ENCODE results near the gene ANKS6.

ANKS6 gene

GRCh38 chr9:98706651-98707165, 89.6 kb downstream of the ANKS6 start:
- H3F3A ChIP-seq (ENCODE audit: low read depth): no peaks in the 10 kb centered on the region
- H2AFZ ChIP-seq (ENCODE audit: low read length): no peak overlapping the region
- H3K4me1 ChIP-seq (ENCODE audit: insufficient read depth, low read length, poor library complexity, severe bottlenecking): no peaks in the 10 kb centered on the region
- H3K9ac ChIP-seq (ENCODE audit: low read depth, low read length, poor library complexity, severe bottlenecking): no peak overlapping the region
- H3K79me2 ChIP-seq (ENCODE audit: insufficient read depth, low read length): no peaks in the 10 kb centered on the region
- H3K4me3 ChIP-seq (ENCODE audit: low read length, poor library complexity, severe bottlenecking): no peak overlapping the region
- H3K4me2 ChIP-seq (ENCODE audit: low read depth, low read length, poor library complexity, severe bottlenecking): no peak overlapping the region
- H3K9me3 ChIP-seq (ENCODE audit: insufficient read depth, low read depth, low read length): no peaks in the 10 kb centered on the region
- H3K9me2 ChIP-seq (replicated peaks; ENCODE audit: low read depth, low read length): no peaks in the 10 kb centered on the region
- TF ChIP-seq CTCF (conservative IDR thresholded peaks at IDR 0.05; ENCODE audit: low read length): no peak
- TF ChIP-seq EZH2phosphoT487 (IDR thresholded peaks at IDR 0.05; ENCODE audit: borderline replicate concordance): no peak
- H3K27me3 ChIP-seq (ENCODE audit: insufficient read depth, low read length, poor library complexity, severe bottlenecking): no peaks in the 10 kb centered on the region
- no peaks in the 10 kb centered on the region for H3K36me3 ChIP-seq (ENCODE audit: insufficient read depth, low read length)
- H4K20me1 ChIP-seq (ENCODE audit: insufficient read depth, low read length, poor library complexity, severe bottlenecking): no peaks in the 10 kb centered on the region

GRCh38 chr9:98702835-98703380, 93.4 kb downstream of the ANKS6 start:
- Histone ChIP-seq H3K36me3 (ENCODE audit: insufficient read depth, low read length) (no peaks in the 10 kb centered on the region), H3F3A (ENCODE audit: low read depth) (no peaks in the 10 kb centered on the region), H4K20me1 (ENCODE audit: insufficient read depth, low read length, poor library complexity, severe bottlenecking) (no peaks in the 10 kb centered on the region), H3K79me2 (ENCODE audit: insufficient read depth, low read length) (no peaks in the 10 kb centered on the region), H3K9me3 (ENCODE audit: insufficient read depth, low read depth, low read length) (no peaks in the 10 kb centered on the region), H3K4me2 (ENCODE audit: low read depth, low read length, poor library complexity, severe bottlenecking) (no peak overlapping the region), H3K9ac (ENCODE audit: low read depth, low read length, poor library complexity, severe bottlenecking) (no peak overlapping the region), H3K4me3 (ENCODE audit: low read length, poor library complexity, severe bottlenecking) (no peak overlapping the region), H3K27me3 (ENCODE audit: insufficient read depth, low read length, poor library complexity, severe bottlenecking) (no peaks in the 10 kb centered on the region), H2AFZ (ENCODE audit: low read length) (no peak overlapping the region), H3K9me2 (replicated peaks; ENCODE audit: low read depth, low read length) (no peaks in the 10 kb centered on the region), H3K4me1 (ENCODE audit: insufficient read depth, low read length, poor library complexity, severe bottlenecking) (no peaks in the 10 kb centered on the region)
- TF ChIP-seq EZH2phosphoT487 (IDR thresholded peaks at IDR 0.05; ENCODE audit: borderline replicate concordance) (no peak), CTCF (conservative IDR thresholded peaks at IDR 0.05; ENCODE audit: low read length) (no peak)

GRCh38 chr9:98702340-98702739, 94.0 kb downstream of the ANKS6 start:
- Histone ChIP-seq H3K27me3 (ENCODE audit: insufficient read depth, low read length, poor library complexity, severe bottlenecking) (no peaks in the 10 kb centered on the region), H3K36me3 (ENCODE audit: insufficient read depth, low read length) (no peaks in the 10 kb centered on the region), H3K9ac (ENCODE audit: low read depth, low read length, poor library complexity, severe bottlenecking) (no peak overlapping the region), H3K9me2 (replicated peaks; ENCODE audit: low read depth, low read length) (no peaks in the 10 kb centered on the region), H3K9me3 (ENCODE audit: insufficient read depth, low read depth, low read length) (no peaks in the 10 kb centered on the region), H3K4me3 (ENCODE audit: low read length, poor library complexity, severe bottlenecking) (no peak overlapping the region), H3K79me2 (ENCODE audit: insufficient read depth, low read length) (no peaks in the 10 kb centered on the region), H4K20me1 (ENCODE audit: insufficient read depth, low read length, poor library complexity, severe bottlenecking) (no peaks in the 10 kb centered on the region), H2AFZ (ENCODE audit: low read length) (no peak overlapping the region), H3K4me2 (ENCODE audit: low read depth, low read length, poor library complexity, severe bottlenecking) (no peak overlapping the region), H3F3A (ENCODE audit: low read depth) (no peaks in the 10 kb centered on the region), H3K4me1 (ENCODE audit: insufficient read depth, low read length, poor library complexity, severe bottlenecking) (no peaks in the 10 kb centered on the region)
- no peak for TF ChIP-seq EZH2phosphoT487 (IDR thresholded peaks at IDR 0.05; ENCODE audit: borderline replicate concordance)
- TF ChIP-seq CTCF (conservative IDR thresholded peaks at IDR 0.05; ENCODE audit: low read length): no peak

All from Loucy (cell line).